ENCODE data around the gene TIGD3. TPM values are rescaled to one million over a fixed set of nuclear protein-coding genes. Genes with fewer than 3 reads are reported as not detected.
A peak's percentile ranks its signal among the peaks of the same experiment; 100 is the strongest.

Gene TIGD3
- total and polyA plus RNA-seq, 2 experiments from 2014 or later: 1.2 to 3.0 TPM

GRCh38 chr11:65398362-65398910 is 43.9 kb downstream of the TIGD3 start:
- Mint-ChIP-seq H3K27ac (no peak overlapping the region), H3K27me3 (ENCODE audit: insufficient read depth, low read depth, poor library complexity) (peaks cover 9% of the 10 kb centered on the region)
- no peak overlapping the region for H3K4me2 ChIP-seq

More at GRCh38 chr11:65398362-65398910, 43.9 kb downstream of the TIGD3 start:
- Histone ChIP-seq H3F3A (replicated peaks; ENCODE audit: low read depth) (no peaks in the 10 kb centered on the region), H3K27me3 (ENCODE audit: insufficient read depth) (no peaks in the 10 kb centered on the region), H3K4me3 (no peak overlapping the region), H3K4me1 (ENCODE audit: insufficient read depth) (0 out of 2 replicates have a peak, but pooled peaks cover 6% of the 10 kb centered on the region), H3K79me2 (replicated peaks; ENCODE audit: insufficient read depth) (no peaks in the 10 kb centered on the region), H3K27ac (ENCODE audit: low read depth) (no peak overlapping the region), H2AFZ (no peak overlapping the region), H4K20me1 (replicated peaks; ENCODE audit: insufficient read depth) (no peaks in the 10 kb centered on the region), H3K36me3 (ENCODE audit: insufficient read depth) (no peaks in the 10 kb centered on the region), H3K9me2 (ENCODE audit: insufficient read depth) (no peaks in the 10 kb centered on the region)
- Mint-ChIP-seq H3K4me3 (no peak overlapping the region), H3K4me1 (peaks cover 10% of the 10 kb centered on the region), H3K36me3 (ENCODE audit: low read depth) (peaks cover 12% of the 10 kb centered on the region; the same call in 2 of the 3 replicates), H3K9me3 (no peaks in the 10 kb centered on the region)
- DNase-seq (ENCODE audit: low spot score): no peak
- TF ChIP-seq STAT1 (IDR thresholded peaks at IDR 0.05; ENCODE audit: unreplicated experiment) (no peak), EZH2 (IDR thresholded peaks at IDR 0.05; ENCODE audit: low read depth, unreplicated experiment) (no peak), ZNF114 (CRISPR knock-in tag; IDR thresholded peaks at IDR 0.05) (no peak), ZNF462 (CRISPR knock-in tag; IDR thresholded peaks at IDR 0.05) (no peak), POLR2AphosphoS5 (IDR thresholded peaks at IDR 0.05; ENCODE audit: low read depth) (no peak), NANOG (IDR thresholded peaks at IDR 0.05; ENCODE audit: borderline replicate concordance) (no peak), CTCF (conservative IDR thresholded peaks at IDR 0.05; ENCODE audit: low read depth in 2 of 2) (peak in 1 of 2 experiments; percentile 22; a peak in 1 of 4 replicates), ZNF331 (CRISPR knock-in tag; IDR thresholded peaks at IDR 0.05; ENCODE audit: low read depth) (no peak)
- no peak for ATAC-seq

Measured in GM23338 (cell line).